Endodermal cell (in vitro differentiated cells): ENCODE results near the gene HMGXB3. TPM values are rescaled to one million over a fixed set of nuclear protein-coding genes. Genes with fewer than 3 reads are reported as not detected.

Source experiments
- DNase-seq: peaks from one replicate; pipeline ENCODE4 v3.0.0-alpha.2; 2017
- H3K27ac ChIP-seq: 2 replicates; pipeline ENCODE4 v1.5.1; 2013; ENCODE audit warnings: mild to moderate bottlenecking, low read depth, low read length, moderate library complexity
- H3K27me3 ChIP-seq: 2 replicates; pipeline ENCODE4 v1.6.1; 2013; ENCODE audit warnings: mild to moderate bottlenecking, low read length, moderate library complexity; ENCODE audit not compliant: insufficient read depth, control insufficient read depth, poor library complexity, severe bottlenecking
- H3K36me3 ChIP-seq: 2 replicates; pipeline ENCODE4 v1.7.0; 2013; ENCODE audit warnings: mild to moderate bottlenecking, low read length, moderate library complexity; ENCODE audit not compliant: control insufficient read depth, insufficient read depth
- H3K4me1 ChIP-seq: one replicate; pipeline ENCODE4 v1.7.0; 2013; ENCODE audit warnings: low read length; ENCODE audit not compliant: control insufficient read depth, insufficient read depth
- H3K4me3 ChIP-seq: 2 replicates; pipeline ENCODE4 v1.5.1; 2013; ENCODE audit warnings: mild to moderate bottlenecking, low read length, moderate library complexity
- H3K9ac ChIP-seq: 2 replicates; pipeline ENCODE4 v1.6.1; 2013; ENCODE audit warnings: mild to moderate bottlenecking, low read length, moderate library complexity; ENCODE audit not compliant: poor library complexity, severe bottlenecking; ENCODE audit errors: extremely low read depth
- H3K9me3 ChIP-seq: 2 replicates; pipeline ENCODE4 v1.6.1; 2013; ENCODE audit warnings: mild to moderate bottlenecking, low read length, moderate library complexity; ENCODE audit not compliant: control insufficient read depth
- H3K27ac Mint-ChIP-seq: 2 replicates; pipeline ENCODE4 v1.8.0; 2020; ENCODE audit warnings: mixed read lengths
- H3K27me3 Mint-ChIP-seq: 2 replicates; pipeline ENCODE4 v1.8.0; 2021; ENCODE audit warnings: mild to moderate bottlenecking, mixed read lengths; ENCODE audit not compliant: insufficient read depth
- H3K36me3 Mint-ChIP-seq: 2 replicates; pipeline ENCODE4 v1.8.0; 2020; ENCODE audit warnings: low read depth, mixed read lengths
- H3K4me1 Mint-ChIP-seq: 2 replicates; pipeline ENCODE4 v1.8.0; 2020; ENCODE audit warnings: mixed read lengths
- H3K4me3 Mint-ChIP-seq: 2 replicates; pipeline ENCODE4 v1.8.0; 2020; ENCODE audit warnings: mild to moderate bottlenecking, moderate library complexity, mixed read lengths
- H3K9me3 Mint-ChIP-seq: 2 replicates; pipeline ENCODE4 v1.8.0; 2020; ENCODE audit warnings: mild to moderate bottlenecking, mixed read lengths
- WGBS, 2 experiments: methylation state at CpG; one replicate each; pipeline versions ENCODE4 v1.1.5 to v1.1.7; 2013; ENCODE audit warnings: missing lambda C conversion rate in 2 of 2, mixed read lengths in 1 of 2; ENCODE audit not compliant: insufficient coverage in 1 of 2, insufficient read length in 1 of 2; 5-methylcytosine and 5-hydroxymethylcytosine counted together
- total RNA-seq, 2 donors: library from RNA; stranded (reverse); fragmentation: NEBNext Ultra II Directional in 1 of 2; extraction: Animal tissue kit (Norgen Biotek cat#: 25700) in 1 of 2; gene quantifications; 2 replicates in 1 of 2; 3 replicates in 1 of 2; pipeline ENCODE4 v1.2.1, GENCODE V29; 2021
- TF ChIP-seq, protein P1 (sequence below): fragments of 200-600 bp; sonication (generic); conservative IDR thresholded peaks from 2 replicates; pipeline ENCODE4 v1.5.0; 2021; ENCODE audit warnings: antibody characterized with exemption, mild to moderate bottlenecking

HMGXB3 gene
- total RNA-seq, 2 donors from 2014 or later, result 41.0 to 43.5 TPM

- peak; percentile 59 for DNase-seq
- Histone ChIP-seq H3K27ac (no peak overlapping the region), H3K4me3 (no peak overlapping the region), H3K9ac (no peak overlapping the region), H3K36me3 (peaks cover 93% of the 10 kb centered on the region), H3K27me3 (no peaks in the 10 kb centered on the region), H3K4me1 (no peaks in the 10 kb centered on the region), H3K9me3 (no peaks in the 10 kb centered on the region)
- H3K36me3 Mint-ChIP-seq, result peaks cover 78% of the 10 kb centered on the region
- 95% methylated on average over 2 of the region's 2 CpGs; no CpG with 5 or more reads in 1 of the 2 experiments for WGBS, 2 experiments
- no peaks in the 10 kb centered on the region for H3K9me3 Mint-ChIP-seq
- no peaks in the 10 kb centered on the region for H3K27me3 Mint-ChIP-seq
- peak overlapping the region; percentile 91 for H3K27ac Mint-ChIP-seq
- peaks cover 16% of the 10 kb centered on the region for H3K4me1 Mint-ChIP-seq
- TF ChIP-seq, protein P1, sequence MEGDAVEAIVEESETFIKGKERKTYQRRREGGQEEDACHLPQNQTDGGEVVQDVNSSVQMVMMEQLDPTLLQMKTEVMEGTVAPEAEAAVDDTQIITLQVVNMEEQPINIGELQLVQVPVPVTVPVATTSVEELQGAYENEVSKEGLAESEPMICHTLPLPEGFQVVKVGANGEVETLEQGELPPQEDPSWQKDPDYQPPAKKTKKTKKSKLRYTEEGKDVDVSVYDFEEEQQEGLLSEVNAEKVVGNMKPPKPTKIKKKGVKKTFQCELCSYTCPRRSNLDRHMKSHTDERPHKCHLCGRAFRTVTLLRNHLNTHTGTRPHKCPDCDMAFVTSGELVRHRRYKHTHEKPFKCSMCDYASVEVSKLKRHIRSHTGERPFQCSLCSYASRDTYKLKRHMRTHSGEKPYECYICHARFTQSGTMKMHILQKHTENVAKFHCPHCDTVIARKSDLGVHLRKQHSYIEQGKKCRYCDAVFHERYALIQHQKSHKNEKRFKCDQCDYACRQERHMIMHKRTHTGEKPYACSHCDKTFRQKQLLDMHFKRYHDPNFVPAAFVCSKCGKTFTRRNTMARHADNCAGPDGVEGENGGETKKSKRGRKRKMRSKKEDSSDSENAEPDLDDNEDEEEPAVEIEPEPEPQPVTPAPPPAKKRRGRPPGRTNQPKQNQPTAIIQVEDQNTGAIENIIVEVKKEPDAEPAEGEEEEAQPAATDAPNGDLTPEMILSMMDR, result no peak
- no peak overlapping the region for H3K4me3 Mint-ChIP-seq
Observed at GRCh38 chr5:150022681-150023080, 22.1 kb downstream of the HMGXB3 start.

- H3K27ac ChIP-seq, result no peak overlapping the region
- Mint-ChIP-seq H3K27me3 (no peaks in the 10 kb centered on the region), H3K9me3 (no peaks in the 10 kb centered on the region), H3K4me1 (peaks cover 16% of the 10 kb centered on the region), H3K36me3 (peaks cover 82% of the 10 kb centered on the region), H3K4me3 (no peak overlapping the region), H3K27ac (peak overlapping the region; percentile 86)
- H3K36me3 ChIP-seq, result peaks cover 94% of the 10 kb centered on the region
- TF ChIP-seq, protein P1, result no peak
- H3K9me3 ChIP-seq, result no peaks in the 10 kb centered on the region
- H3K9ac ChIP-seq, result no peak overlapping the region
- H3K4me3 ChIP-seq, result no peak overlapping the region
- no peak for DNase-seq
- 88 to 96% methylated on average over 1 of the region's 1 CpG for WGBS, 2 experiments
- no peaks in the 10 kb centered on the region for H3K27me3 ChIP-seq
- no peaks in the 10 kb centered on the region for H3K4me1 ChIP-seq
Observed at GRCh38 chr5:150023136-150023535, 22.6 kb downstream of the HMGXB3 start.

- Histone ChIP-seq H3K9ac (no peak overlapping the region), H3K27me3 (no peaks in the 10 kb centered on the region), H3K9me3 (no peaks in the 10 kb centered on the region), H3K36me3 (peaks cover 88% of the 10 kb centered on the region), H3K4me1 (no peaks in the 10 kb centered on the region), H3K4me3 (no peak overlapping the region), H3K27ac (no peak overlapping the region)
- Mint-ChIP-seq H3K9me3 (no peaks in the 10 kb centered on the region), H3K4me1 (peaks cover 16% of the 10 kb centered on the region), H3K4me3 (no peak overlapping the region), H3K36me3 (peaks cover 78% of the 10 kb centered on the region), H3K27ac (peak overlapping the region; percentile 39), H3K27me3 (no peaks in the 10 kb centered on the region)
- TF ChIP-seq, protein P1, result no peak
- DNase-seq, result no peak
- WGBS, 2 experiments, result 93% methylated on average over 5 to 9 of the region's 9 CpGs
Observed at GRCh38 chr5:150024346-150024984, 23.9 kb downstream of the HMGXB3 start.
